ENCODE data around the gene RERE. TPM values are rescaled to one million over a fixed set of nuclear protein-coding genes. Genes with fewer than 3 reads are reported as not detected.

Gene RERE
- total RNA-seq, 1 donor from 2014 or later: 252 TPM

DNA sequence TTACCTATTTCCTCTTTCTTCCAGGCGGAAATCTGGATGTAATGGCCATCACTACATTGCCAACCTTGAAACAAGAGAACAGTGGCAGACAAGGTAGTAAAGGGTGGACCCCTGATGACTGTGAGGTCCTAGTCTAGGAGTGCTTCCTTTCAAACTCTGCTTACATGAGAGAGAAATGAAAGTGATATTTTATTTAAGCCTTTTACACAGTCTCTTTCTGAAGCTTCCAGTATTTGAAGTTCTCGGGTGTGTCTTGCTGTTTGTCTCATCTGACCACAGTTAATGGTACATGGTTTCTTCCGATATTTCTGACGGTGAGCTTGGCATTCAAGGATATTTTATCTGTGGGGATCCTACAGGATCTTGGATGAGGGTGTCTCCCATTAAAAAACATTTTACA lies 284.3 kb downstream of the RERE start:
- peaks cover 5% of the 10 kb centered on the region for H3K9me3 Mint-ChIP-seq (ENCODE audit: unreplicated experiment)
- TF ChIP-seq, protein P1, sequence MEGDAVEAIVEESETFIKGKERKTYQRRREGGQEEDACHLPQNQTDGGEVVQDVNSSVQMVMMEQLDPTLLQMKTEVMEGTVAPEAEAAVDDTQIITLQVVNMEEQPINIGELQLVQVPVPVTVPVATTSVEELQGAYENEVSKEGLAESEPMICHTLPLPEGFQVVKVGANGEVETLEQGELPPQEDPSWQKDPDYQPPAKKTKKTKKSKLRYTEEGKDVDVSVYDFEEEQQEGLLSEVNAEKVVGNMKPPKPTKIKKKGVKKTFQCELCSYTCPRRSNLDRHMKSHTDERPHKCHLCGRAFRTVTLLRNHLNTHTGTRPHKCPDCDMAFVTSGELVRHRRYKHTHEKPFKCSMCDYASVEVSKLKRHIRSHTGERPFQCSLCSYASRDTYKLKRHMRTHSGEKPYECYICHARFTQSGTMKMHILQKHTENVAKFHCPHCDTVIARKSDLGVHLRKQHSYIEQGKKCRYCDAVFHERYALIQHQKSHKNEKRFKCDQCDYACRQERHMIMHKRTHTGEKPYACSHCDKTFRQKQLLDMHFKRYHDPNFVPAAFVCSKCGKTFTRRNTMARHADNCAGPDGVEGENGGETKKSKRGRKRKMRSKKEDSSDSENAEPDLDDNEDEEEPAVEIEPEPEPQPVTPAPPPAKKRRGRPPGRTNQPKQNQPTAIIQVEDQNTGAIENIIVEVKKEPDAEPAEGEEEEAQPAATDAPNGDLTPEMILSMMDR (IDR thresholded peaks at IDR 0.05; ENCODE audit: partially characterized antibody, unreplicated experiment): no peak
- no peak for DNase-seq
- H3K36me3 Mint-ChIP-seq (ENCODE audit: unreplicated experiment): no peaks in the 10 kb centered on the region
- H3K4me1 Mint-ChIP-seq (ENCODE audit: low read depth, unreplicated experiment): peaks cover 5% of the 10 kb centered on the region
- no peak overlapping the region for H3K4me3 Mint-ChIP-seq (ENCODE audit: unreplicated experiment)
- H3K27me3 Mint-ChIP-seq (ENCODE audit: unreplicated experiment): peaks cover 9% of the 10 kb centered on the region
- no peak overlapping the region for H3K27ac Mint-ChIP-seq (ENCODE audit: unreplicated experiment)

DNA sequence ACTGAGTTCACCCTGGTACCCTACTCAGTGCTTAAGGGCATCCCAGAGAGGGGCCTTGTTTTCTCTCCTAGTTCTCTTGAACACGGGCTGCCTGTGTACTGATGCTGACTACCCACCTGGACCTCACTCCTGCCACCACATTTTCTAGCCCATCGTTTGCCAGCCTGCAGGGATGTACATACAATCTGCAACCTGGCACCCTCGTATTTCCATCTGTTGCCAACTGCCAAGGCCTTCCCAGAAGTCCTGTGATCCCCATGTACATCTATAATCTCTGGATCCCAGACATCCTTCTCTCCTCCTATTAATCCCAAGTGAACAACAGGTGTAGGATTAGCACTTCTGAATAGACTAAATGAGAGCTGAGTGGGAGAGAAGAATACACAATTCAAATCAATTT lies 287.5 kb downstream of the RERE start:
- peak overlapping the region; percentile 36 for H3K27ac Mint-ChIP-seq (ENCODE audit: unreplicated experiment)
- TF ChIP-seq, protein P1 (IDR thresholded peaks at IDR 0.05; ENCODE audit: partially characterized antibody, unreplicated experiment): no peak
- no peaks in the 10 kb centered on the region for H3K36me3 Mint-ChIP-seq (ENCODE audit: unreplicated experiment)
- peaks cover 15% of the 10 kb centered on the region for H3K4me1 Mint-ChIP-seq (ENCODE audit: low read depth, unreplicated experiment)
- H3K27me3 Mint-ChIP-seq (ENCODE audit: unreplicated experiment): peaks cover 7% of the 10 kb centered on the region
- DNase-seq: no peak
- H3K4me3 Mint-ChIP-seq (ENCODE audit: unreplicated experiment): no peak overlapping the region
- H3K9me3 Mint-ChIP-seq (ENCODE audit: unreplicated experiment): peaks cover 8% of the 10 kb centered on the region

DNA sequence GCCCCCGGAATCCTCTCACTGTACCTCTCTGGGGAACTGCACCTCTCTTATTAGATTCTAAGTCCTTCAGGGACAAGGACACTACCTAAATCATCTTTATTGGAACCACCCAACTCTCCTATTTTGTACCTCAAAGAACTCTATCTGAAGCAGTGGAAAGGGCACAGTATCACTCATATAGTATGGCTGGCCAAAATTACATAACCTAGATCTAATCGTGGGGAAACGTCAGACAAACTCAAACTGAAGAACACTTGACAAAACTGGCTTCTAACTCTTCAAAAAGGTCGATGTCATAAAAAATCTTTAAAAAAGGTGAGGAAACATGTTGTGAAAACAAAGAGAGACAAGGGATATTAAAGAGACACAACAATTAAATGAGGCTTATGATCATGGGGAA lies 289.5 kb downstream of the RERE start:
- Mint-ChIP-seq H3K27me3 (ENCODE audit: unreplicated experiment) (peaks cover 7% of the 10 kb centered on the region), H3K36me3 (ENCODE audit: unreplicated experiment) (no peaks in the 10 kb centered on the region), H3K4me3 (ENCODE audit: unreplicated experiment) (peak overlapping the region; percentile 5), H3K27ac (ENCODE audit: unreplicated experiment) (peak overlapping the region; percentile 57), H3K4me1 (ENCODE audit: low read depth, unreplicated experiment) (peaks cover 26% of the 10 kb centered on the region), H3K9me3 (ENCODE audit: unreplicated experiment) (peaks cover 8% of the 10 kb centered on the region)
- no peak for DNase-seq
- TF ChIP-seq, protein P1 (IDR thresholded peaks at IDR 0.05; ENCODE audit: partially characterized antibody, unreplicated experiment): no peak

DNA sequence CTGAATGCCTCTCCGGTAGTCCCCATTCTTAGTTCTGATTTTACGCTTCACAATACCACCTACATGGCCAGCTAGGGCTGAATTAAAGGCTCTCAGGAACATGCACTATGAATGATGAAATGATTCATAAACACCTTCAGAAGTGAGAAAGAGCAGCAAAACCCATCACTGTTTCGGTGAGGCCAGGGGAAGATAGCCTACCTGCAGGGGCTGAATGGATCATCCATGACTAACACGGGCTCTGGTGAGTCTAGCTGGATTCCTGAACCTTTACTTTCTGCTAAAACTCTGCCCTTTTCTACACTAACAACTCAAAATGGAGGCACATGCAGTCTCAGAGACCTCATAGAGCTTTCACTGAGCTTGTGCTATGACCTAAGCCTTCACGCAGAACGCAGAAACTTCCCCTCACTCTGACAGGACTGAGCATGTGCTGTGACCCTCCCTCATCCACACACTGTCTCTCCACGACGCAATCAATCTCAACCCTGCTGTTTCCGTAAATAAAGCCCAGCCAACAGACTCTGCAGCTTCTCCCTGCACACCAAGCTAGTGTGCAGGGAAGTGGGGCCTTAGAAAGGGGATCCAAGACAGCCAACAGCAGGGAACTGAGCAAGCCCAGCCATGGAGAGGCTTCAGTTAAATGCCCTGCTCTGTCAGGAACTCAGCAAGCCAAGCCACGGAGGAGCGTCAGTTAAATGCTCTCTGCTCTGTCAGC lies 291.7 kb downstream of the RERE start:
- TF ChIP-seq, protein P1 (IDR thresholded peaks at IDR 0.05; ENCODE audit: partially characterized antibody, unreplicated experiment): no peak
- no peak overlapping the region for H3K4me3 Mint-ChIP-seq (ENCODE audit: unreplicated experiment)
- H3K36me3 Mint-ChIP-seq (ENCODE audit: unreplicated experiment): no peaks in the 10 kb centered on the region
- peaks cover 7% of the 10 kb centered on the region for H3K9me3 Mint-ChIP-seq (ENCODE audit: unreplicated experiment)
- H3K27ac Mint-ChIP-seq (ENCODE audit: unreplicated experiment): no peak overlapping the region
- peaks cover 26% of the 10 kb centered on the region for H3K4me1 Mint-ChIP-seq (ENCODE audit: low read depth, unreplicated experiment)
- peak; percentile 65 for DNase-seq
- H3K27me3 Mint-ChIP-seq (ENCODE audit: unreplicated experiment): peaks cover 5% of the 10 kb centered on the region

DNA sequence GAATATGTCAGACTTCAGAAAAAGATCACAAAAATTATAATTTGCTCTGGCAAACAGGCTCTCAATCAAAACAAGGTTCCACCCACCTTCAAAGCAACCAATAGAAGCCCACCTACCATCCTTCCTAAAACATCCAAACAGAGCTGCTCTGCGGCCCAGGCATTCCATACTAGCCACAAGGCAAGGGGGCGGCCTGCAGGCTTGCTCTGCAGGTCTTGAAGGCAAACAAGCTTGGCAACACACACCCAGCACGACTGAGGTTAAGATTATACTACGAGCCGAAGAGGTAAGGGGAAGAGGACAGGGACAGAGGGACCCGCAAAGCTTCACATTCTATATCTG lies 292.3 kb downstream of the RERE start:
- Mint-ChIP-seq H3K27ac (ENCODE audit: unreplicated experiment) (no peak overlapping the region), H3K9me3 (ENCODE audit: unreplicated experiment) (peaks cover 7% of the 10 kb centered on the region), H3K27me3 (ENCODE audit: unreplicated experiment) (peaks cover 5% of the 10 kb centered on the region), H3K4me1 (ENCODE audit: low read depth, unreplicated experiment) (peaks cover 26% of the 10 kb centered on the region), H3K36me3 (ENCODE audit: unreplicated experiment) (no peaks in the 10 kb centered on the region), H3K4me3 (ENCODE audit: unreplicated experiment) (no peak overlapping the region)
- TF ChIP-seq, protein P1 (IDR thresholded peaks at IDR 0.05; ENCODE audit: partially characterized antibody, unreplicated experiment): no peak
- no peak for DNase-seq

Measured in glutamatergic neuron (in vitro differentiated cells).